ENCODE results near the gene FMO1.
"Not testable (repeated sequence)": the region's sequence is repeated elsewhere in the genome, so short reads cannot be mapped to it uniquely, and the experiment has no call there.

Gene FMO1

DNA sequence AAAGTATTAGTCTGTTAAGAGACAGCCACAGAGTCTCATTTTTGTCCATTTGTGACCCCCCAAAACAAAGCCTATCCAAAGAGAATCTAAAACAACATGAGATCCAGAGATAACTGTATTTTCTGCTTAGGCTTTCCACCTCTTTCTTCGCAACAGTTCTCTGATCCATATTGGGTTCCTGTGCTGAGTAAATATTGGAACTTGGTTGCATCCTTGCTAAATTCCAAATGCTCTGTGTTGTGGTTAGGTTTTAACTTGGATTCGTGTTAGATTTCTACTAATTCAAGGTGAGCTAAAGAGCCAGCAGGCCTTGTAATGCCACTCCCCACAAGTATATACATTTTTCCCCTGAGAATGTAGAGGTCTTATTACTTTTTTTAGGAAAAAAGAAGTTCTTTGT, 29.2 kb downstream of the FMO1 start:
- no peak for DNase-seq (ENCODE audit: extremely low read depth in 1 of 2, low read depth in 1 of 2)

DNA sequence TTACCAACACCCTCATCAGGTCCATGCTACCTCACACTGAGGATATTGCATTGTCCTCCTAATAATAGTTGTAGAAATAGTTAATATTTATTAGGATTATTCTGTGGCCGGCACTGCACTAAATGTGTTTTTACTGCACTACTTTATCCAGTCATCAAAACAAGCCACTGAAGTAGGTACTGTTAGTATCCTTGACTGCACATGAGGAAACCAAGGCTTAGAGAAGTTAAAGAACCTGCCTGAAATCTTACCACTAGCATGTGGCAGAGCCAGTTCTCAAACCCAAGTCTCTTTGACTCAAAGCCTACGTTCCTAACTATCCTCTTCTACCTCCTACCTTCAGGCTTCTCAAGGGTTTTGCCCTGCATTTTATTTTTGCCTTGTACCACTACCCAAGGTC, 30.9 kb downstream of the FMO1 start:
- DNase-seq (ENCODE audit: extremely low read depth in 1 of 2, low read depth in 1 of 2) = no peak

- no peak for DNase-seq (ENCODE audit: extremely low read depth in 1 of 2, low read depth in 1 of 2)
These were observed 31.4 kb downstream of the FMO1 start for GRCh38 chr1:171279678-171280077.

GRCh38 chr1:171280599-171280998, 32.3 kb downstream of the FMO1 start:
- no peak for DNase-seq (ENCODE audit: extremely low read depth in 1 of 2, low read depth in 1 of 2)

- no peak for DNase-seq (ENCODE audit: extremely low read depth in 1 of 2, low read depth in 1 of 2)
These were observed 37.9 kb downstream of the FMO1 start for GRCh38 chr1:171286032-171286705.

- no peak for DNase-seq (ENCODE audit: extremely low read depth in 1 of 2, low read depth in 1 of 2)
These were observed 42.3 kb downstream of the FMO1 start for GRCh38 chr1:171290621-171291020.

DNA sequence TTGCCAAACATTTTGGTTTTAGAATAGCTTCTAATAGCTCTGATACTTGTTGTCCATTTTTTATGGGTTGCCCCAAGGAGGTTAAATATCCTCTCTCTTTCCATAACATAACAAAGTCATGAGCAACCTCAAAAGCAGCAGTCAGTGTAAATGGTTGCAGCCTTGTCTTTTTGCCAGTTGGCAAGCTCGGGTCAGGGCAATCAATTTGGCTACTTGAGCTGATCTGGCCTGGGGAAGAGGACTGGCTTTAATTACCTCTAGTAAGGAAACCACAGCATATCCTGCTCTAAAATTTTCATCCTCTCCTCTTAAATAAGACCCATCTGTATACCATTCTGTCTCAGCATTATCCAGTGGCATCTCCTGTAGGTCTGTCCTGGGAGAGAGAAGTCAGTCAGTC, 44.5 kb downstream of the FMO1 start:
- no peak for DNase-seq (ENCODE audit: extremely low read depth in 1 of 2, low read depth in 1 of 2)

GRCh38 chr1:171295383-171295782, 47.1 kb downstream of the FMO1 start:
- not testable (repeated sequence) for DNase-seq (ENCODE audit: extremely low read depth in 1 of 2, low read depth in 1 of 2)

DNA sequence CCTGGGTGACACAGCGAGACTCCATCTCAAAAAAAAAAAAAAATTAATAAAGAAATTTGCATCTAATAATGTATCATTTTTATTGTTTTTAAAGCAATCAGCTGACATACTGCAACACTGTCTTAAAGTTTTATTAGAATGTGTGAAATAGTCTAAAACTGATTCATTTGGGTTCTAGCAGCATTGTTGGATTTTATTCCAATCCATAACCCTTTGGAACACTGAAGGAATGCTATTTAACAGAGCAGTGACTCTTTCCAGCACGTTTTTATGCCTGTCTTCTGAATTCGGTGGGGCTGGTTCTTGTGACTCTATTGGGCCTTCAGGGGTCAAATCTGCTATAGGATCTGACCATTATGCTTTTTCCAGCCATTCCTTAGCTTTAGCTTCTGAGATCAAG, 47.5 kb downstream of the FMO1 start:
- DNase-seq (ENCODE audit: extremely low read depth in 1 of 2, low read depth in 1 of 2) = no peak

DNA sequence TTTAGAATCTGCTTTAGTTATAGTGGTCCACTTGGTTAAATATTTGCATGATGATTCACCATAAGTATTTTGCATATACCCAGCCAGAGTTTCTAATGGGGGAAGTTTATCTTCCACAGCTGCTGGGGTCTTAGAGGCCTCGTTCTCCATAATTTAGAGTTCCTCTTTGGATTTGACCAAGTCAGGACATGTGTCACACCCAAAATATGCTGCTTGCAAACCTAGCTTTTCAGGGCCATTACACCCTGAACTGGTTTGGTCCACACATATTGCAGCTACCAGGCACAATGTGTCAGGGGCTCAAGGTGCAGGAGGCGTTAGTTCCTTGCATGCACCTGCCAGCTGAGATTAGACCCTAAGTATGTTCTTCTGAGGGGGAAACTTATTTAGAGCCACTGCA, 48.6 kb downstream of the FMO1 start:
- no peak for DNase-seq (ENCODE audit: extremely low read depth in 1 of 2, low read depth in 1 of 2)

GRCh38 chr1:171298696-171299095, 50.4 kb downstream of the FMO1 start:
- DNase-seq (ENCODE audit: extremely low read depth in 1 of 2, low read depth in 1 of 2) = no peak

DNA sequence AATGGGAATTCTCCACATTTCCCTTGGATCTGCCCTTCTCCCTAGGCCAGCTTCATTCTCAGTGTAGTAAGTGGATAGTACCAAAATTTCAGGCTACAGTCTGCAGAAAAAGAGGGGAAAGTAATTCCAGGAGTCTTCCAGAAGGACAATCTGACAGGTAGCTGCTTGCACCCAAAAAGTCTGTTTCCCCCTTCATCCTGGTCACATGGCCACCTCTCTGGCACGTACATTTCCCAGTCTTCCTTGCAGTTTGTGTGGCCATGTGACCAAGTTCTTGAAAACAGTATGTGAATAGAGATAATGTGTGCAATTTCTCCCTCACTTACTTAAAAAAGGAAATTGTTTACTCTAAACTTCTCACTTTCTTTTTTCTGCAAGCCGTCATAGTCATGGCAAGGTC, 51.0 kb downstream of the FMO1 start:
- DNase-seq (ENCODE audit: extremely low read depth in 1 of 2, low read depth in 1 of 2) = no peak

GRCh38 chr1:171300401-171300800, 52.1 kb downstream of the FMO1 start:
- DNase-seq (ENCODE audit: extremely low read depth in 1 of 2, low read depth in 1 of 2) = no peak

DNA sequence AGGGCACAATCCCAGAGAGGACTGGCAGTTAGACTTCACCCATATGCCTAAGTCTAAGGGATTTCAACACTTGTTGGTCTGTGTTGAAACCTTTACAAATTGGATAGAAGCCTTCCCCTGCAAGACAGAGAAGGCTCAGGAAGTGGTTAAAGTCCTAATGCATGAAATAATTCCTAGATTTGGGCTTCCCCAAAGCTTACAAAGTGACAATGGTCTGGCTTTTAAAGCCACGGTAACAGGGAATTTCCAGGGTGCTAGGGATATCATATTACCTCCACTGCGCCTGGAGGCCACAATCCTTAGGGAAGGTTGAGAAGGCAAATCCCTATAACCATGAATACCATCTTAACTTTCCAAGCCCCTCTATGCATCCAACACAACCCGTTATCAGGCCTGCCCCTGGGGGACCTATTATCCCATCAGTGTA, 62.4 kb downstream of the FMO1 start:
- DNase-seq (ENCODE audit: extremely low read depth in 1 of 2, low read depth in 1 of 2) = no peak

DNA sequence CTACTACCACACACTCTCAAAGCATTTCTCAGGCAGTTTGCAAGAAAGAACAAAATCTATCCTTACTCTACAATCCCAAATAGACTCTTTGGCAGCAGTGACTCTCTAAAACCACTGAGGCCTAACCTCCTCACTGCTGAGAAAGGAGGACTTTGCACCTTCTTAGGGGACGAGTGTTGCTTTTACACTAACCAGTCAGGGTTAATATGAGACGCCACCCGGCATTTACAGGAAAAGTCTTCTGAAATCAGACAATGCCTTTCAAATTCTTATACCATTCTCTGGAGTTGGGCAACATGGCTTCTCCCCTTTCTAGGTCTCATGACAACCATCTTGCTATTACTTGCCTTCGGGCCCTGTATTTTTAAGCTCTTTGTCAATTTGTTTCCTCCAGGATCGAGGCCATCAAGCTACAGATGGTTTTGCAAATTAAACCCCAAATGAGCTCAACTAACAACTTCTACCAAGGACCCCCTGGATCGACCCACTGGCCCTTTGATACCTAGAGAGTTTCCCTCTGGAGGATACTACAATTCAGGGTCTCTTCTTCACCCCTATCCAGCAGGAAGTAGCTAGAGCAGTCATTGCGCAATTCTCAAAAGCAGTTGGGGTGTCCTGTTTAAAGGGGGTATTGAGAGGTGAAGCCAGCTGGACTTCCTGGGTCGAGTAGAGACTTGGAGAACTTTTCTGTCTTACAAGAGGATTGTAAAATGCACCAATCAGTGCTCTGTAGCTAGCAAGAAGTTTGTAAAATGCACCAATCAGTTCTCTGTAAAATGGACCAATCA, 63.7 kb downstream of the FMO1 start:
- DNase-seq (ENCODE audit: extremely low read depth in 1 of 2, low read depth in 1 of 2) = no peak

- no peak for DNase-seq (ENCODE audit: extremely low read depth in 1 of 2, low read depth in 1 of 2)
These were observed 65.1 kb downstream of the FMO1 start for GRCh38 chr1:171313319-171313834.

- DNase-seq (ENCODE audit: extremely low read depth in 1 of 2, low read depth in 1 of 2) = peak; percentile 50 to 54
These were observed 65.6 kb downstream of the FMO1 start, which contains the start of gene FMO4 for GRCh38 chr1:171313835-171314320. TSS of gene FMO4 (plus strand) at chr1:171314183. CDS start at chr1:171319826, 5,643 bp downstream.

- no peak for DNase-seq (ENCODE audit: extremely low read depth in 1 of 2, low read depth in 1 of 2)
These were observed 81.0 kb downstream of the FMO1 start for GRCh38 chr1:171329251-171329650.

DNA sequence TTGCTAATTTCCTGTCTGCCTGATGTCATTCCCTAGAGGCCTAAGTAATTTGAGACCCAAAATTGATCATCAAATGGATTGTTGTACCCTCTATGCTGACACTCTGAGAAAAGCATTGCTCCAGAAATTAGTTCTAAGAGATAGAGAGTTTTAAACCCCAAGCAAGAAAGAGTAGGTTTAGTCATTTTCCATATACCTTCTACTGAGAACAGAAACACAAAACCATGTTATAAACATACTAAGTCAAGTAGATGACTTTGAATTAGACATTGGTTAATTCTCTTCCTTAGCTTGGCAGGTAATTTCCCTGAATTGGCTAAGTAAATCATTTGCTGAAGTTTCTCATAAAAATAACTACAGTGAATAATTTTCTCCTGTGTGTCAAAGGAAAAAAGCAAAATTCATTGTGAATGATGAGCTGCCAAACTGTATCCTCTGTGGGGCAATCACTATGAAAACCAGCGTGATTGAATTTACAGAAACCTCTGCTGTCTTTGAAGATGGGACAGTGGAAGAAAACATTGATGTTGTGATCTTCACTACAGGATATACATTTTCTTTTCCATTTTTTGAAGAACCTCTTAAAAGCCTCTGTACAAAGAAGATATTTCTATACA, 85.8 kb downstream of the FMO1 start:
- DNase-seq (ENCODE audit: extremely low read depth in 1 of 2, low read depth in 1 of 2) = no peak

Measured in activated CD8-positive, alpha-beta memory T cell treated with anti-CD3 and anti-CD28 coated beads for 1 hour (primary cell).